HEK293T (cell line): Measurements from ENCODE around the gene SLCO1B1.
"Not testable (repeated sequence)": the region's sequence is repeated elsewhere in the genome, so short reads cannot be mapped to it uniquely, and the experiment has no call there.

ENCODE experiments used
- CTCF ChIA-PET: fragments of 350-600 bp; formaldehyde crosslinking; extraction: SDS; loops from one replicate; lab custom pipeline; 2021; ENCODE audit warnings: antibody characterized with exemption, inconsistent platforms; lab: Yijun Ruan, JAX
- POLR2A ChIA-PET: fragments of 350-600 bp; formaldehyde crosslinking; extraction: SDS; loops from one replicate; lab custom pipeline; 2020; ENCODE audit warnings: antibody characterized with exemption, inconsistent platforms; lab: Yijun Ruan, JAX
- DNase-seq: peaks from one replicate; pipeline ENCODE4 v3.0.0; 2012; ENCODE audit warnings: mixed read lengths; ENCODE audit errors: extremely low spot score
- ARNT ChIP-seq: fragments of 450-650 bp; IDR thresholded peaks from 2 replicates; pipeline ENCODE4 v1.6.1; 2017; ENCODE audit warnings: mild to moderate bottlenecking
- BHLHE40 ChIP-seq: fragments of 450-650 bp; IDR thresholded peaks from 2 replicates; pipeline ENCODE4 v1.6.1; 2016; ENCODE audit warnings: mild to moderate bottlenecking, moderate library complexity, borderline replicate concordance
- CTBP1 ChIP-seq: fragments of 450-650 bp; IDR thresholded peaks from 2 replicates; pipeline ENCODE4 v1.6.1; 2016; ENCODE audit warnings: borderline replicate concordance
- ELF4 ChIP-seq: fragments of 450-650 bp; IDR thresholded peaks from 2 replicates; pipeline ENCODE4 v1.6.1; 2017; ENCODE audit warnings: antibody characterized with exemption
- FOXA1 ChIP-seq: fragments of 450-650 bp; IDR thresholded peaks from 2 replicates; pipeline ENCODE4 v1.6.1; 2016; ENCODE audit warnings: mild to moderate bottlenecking
- FOXK2 ChIP-seq: fragments of 450-650 bp; IDR thresholded peaks from 2 replicates; pipeline ENCODE4 v1.6.1; 2016; ENCODE audit warnings: mild to moderate bottlenecking
- FOXM1 ChIP-seq: fragments of 450-650 bp; IDR thresholded peaks from 2 replicates; pipeline ENCODE4 v1.6.1; 2017; ENCODE audit warnings: mild to moderate bottlenecking, borderline replicate concordance
- HDGF ChIP-seq: fragments of 450-650 bp; IDR thresholded peaks from 2 replicates; pipeline ENCODE4 v1.6.1; 2017; ENCODE audit warnings: antibody characterized with exemption, borderline replicate concordance
- L3MBTL2 ChIP-seq: fragments of 450-650 bp; conservative IDR thresholded peaks from 2 replicates; pipeline ENCODE4 v1.6.1; 2016; ENCODE audit warnings: mild to moderate bottlenecking
- LEF1 ChIP-seq: fragments of 450-650 bp; IDR thresholded peaks from 2 replicates; pipeline ENCODE4 v1.6.1; 2017; ENCODE audit warnings: mild to moderate bottlenecking, borderline replicate concordance
- NFRKB ChIP-seq: fragments of 450-650 bp; IDR thresholded peaks from 2 replicates; pipeline ENCODE4 v1.6.1; 2016; ENCODE audit warnings: mild to moderate bottlenecking, moderate library complexity
- SP1 ChIP-seq: fragments of 450-650 bp; IDR thresholded peaks from 2 replicates; pipeline ENCODE4 v1.6.1; 2017
- SUZ12 ChIP-seq: fragments of 450-650 bp; IDR thresholded peaks from 2 replicates; pipeline ENCODE4 v1.6.1; 2016; ENCODE audit warnings: mild to moderate bottlenecking
- TARDBP ChIP-seq: fragments of 450-650 bp; IDR thresholded peaks from 2 replicates; pipeline ENCODE4 v1.6.1; 2016
- ZNF384 ChIP-seq: fragments of 450-650 bp; IDR thresholded peaks from 2 replicates; pipeline ENCODE4 v1.6.1; 2016
- TF ChIP-seq, protein P1 (sequence below): fragments of 450-650 bp; IDR thresholded peaks from 2 replicates; pipeline ENCODE4 v1.6.1; 2016

SLCO1B1 gene, protein sequence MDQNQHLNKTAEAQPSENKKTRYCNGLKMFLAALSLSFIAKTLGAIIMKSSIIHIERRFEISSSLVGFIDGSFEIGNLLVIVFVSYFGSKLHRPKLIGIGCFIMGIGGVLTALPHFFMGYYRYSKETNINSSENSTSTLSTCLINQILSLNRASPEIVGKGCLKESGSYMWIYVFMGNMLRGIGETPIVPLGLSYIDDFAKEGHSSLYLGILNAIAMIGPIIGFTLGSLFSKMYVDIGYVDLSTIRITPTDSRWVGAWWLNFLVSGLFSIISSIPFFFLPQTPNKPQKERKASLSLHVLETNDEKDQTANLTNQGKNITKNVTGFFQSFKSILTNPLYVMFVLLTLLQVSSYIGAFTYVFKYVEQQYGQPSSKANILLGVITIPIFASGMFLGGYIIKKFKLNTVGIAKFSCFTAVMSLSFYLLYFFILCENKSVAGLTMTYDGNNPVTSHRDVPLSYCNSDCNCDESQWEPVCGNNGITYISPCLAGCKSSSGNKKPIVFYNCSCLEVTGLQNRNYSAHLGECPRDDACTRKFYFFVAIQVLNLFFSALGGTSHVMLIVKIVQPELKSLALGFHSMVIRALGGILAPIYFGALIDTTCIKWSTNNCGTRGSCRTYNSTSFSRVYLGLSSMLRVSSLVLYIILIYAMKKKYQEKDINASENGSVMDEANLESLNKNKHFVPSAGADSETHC

DNA sequence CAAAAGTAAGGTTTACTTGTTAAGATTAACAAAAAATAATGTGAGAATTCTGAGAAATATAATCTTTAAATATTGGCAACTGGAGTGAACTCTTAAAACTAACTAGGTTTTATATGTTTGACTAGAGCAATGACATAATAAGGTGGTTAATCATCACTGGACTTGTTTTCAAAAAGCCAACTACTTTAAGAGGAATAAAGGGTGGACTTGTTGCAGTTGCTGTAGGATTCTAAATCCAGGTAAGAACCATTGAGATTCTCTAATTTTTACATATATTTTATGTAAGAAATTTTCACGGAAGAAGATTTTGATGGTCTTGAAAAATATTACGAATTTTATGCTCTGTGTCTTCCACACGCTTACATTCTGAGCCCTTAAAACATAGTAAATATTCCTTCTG, at the start of gene SLCO1B1:
Gene SLCO1B1 (plus strand): TSS at position 197 of the 400 bp plus-strand sequence. CDS start 10,381 bp downstream, outside the sequence.
- TF ChIP-seq TARDBP, result no peak
- no peak for TF ChIP-seq ARNT
- TF ChIP-seq SUZ12, result no peak
- TF ChIP-seq HDGF, result no peak
- TF ChIP-seq, protein P1, sequence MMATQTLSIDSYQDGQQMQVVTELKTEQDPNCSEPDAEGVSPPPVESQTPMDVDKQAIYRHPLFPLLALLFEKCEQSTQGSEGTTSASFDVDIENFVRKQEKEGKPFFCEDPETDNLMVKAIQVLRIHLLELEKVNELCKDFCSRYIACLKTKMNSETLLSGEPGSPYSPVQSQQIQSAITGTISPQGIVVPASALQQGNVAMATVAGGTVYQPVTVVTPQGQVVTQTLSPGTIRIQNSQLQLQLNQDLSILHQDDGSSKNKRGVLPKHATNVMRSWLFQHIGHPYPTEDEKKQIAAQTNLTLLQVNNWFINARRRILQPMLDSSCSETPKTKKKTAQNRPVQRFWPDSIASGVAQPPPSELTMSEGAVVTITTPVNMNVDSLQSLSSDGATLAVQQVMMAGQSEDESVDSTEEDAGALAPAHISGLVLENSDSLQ, result no peak
- no peak for TF ChIP-seq FOXK2
- TF ChIP-seq ZNF384, result no peak
- TF ChIP-seq LEF1, result no peak
- POLR2A ChIA-PET, result no interaction called here
- DNase-seq, result no peak
- CTCF ChIA-PET, result no interaction called here

DNA sequence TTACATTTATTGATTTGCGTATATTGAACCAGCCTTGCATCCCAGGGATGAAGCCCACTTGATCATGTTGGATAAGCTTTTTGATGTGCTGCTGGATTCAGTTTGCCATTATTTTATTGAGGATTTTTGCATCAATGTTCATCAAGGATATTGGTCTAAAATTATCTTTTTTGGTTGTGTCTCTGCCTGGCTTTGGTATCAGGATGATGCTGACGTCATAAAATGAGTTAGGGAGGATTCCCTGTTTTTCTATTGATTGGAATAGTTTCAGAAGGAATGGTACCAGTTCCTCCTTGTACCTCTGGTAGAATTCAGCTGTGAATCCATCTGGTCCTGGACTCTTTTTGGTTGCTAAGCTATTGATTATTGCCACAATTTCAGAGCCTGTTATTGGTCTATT, 46.2 kb upstream of the SLCO1B1 start:
- POLR2A ChIA-PET, DNase-seq, CTCF ChIA-PET: not testable (repeated sequence)

DNA sequence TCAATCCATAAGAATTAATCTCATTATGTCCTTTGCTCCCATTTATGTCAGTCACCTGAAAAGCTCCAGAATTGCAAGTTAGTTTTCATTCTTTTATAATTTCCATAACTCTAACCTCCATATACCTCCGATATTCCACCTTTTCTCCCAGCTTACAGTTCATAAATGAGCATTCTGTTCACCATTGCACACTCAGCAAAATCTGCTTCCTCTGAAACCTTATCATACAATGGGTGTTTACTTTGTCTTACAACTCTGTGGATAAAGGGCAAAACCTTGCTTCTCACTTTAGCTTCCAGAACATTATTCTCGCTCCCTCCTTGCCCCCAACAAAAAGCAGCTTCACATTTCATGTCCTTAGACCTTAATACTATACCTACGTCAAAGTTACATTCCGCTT, 19.3 kb upstream of the SLCO1B1 start:
- TF ChIP-seq TARDBP, result no peak
- no peak for TF ChIP-seq L3MBTL2
- TF ChIP-seq ELF4, result no peak
- no peak for TF ChIP-seq BHLHE40
- TF ChIP-seq, protein P1, result no peak
- no peak for TF ChIP-seq ARNT
- TF ChIP-seq SP1, result no peak
- TF ChIP-seq HDGF, result no peak
- TF ChIP-seq SUZ12, result no peak
- no peak for TF ChIP-seq FOXM1
- TF ChIP-seq FOXA1, result no peak
- TF ChIP-seq CTBP1, result no peak
- TF ChIP-seq FOXK2, result no peak
- no peak for TF ChIP-seq NFRKB
- POLR2A ChIA-PET, result no interaction called here
- CTCF ChIA-PET, result no interaction called here
- DNase-seq, result no peak

DNA sequence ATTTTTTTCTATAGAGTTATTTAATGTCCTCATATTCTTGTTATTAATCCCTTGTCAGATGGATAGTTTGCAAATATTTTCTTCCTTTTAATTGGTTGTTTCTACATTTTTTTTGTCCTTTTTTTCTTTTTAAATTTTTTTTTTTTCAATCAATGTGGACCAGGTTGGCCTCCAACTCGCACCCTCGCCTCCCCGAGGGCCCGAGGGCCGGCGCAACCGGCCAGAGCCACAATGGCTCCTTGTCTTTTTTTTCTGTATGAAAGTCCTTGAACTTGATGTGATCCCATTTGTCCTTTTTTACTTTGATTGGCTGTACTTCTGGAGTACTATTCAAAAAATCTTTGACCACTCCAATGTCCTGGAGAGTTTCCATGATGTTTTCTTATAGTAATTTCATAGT, 17.7 kb upstream of the SLCO1B1 start:
- TF ChIP-seq HDGF, result no peak
- CTCF ChIA-PET, result no interaction called here
- no peak for DNase-seq
- POLR2A ChIA-PET, result no interaction called here

DNA sequence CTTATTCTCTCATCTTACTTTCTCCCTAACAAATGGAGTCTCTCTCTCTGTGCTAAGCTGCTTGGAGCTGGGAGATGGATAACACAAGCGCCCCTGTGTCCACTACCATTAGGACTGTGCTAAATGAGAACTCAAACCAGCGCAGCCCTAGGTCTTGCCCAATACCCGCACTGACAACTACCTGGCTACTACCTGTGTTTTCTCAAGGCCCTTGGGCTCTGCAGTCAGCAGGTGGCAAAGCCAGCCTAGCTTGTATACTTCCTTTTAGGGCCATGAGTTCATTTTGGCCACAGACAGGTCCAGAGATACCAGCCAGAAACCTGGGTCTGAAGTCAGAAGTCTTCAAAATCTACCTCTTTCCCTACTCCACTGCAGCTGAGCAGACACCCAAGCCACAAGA, 13.0 kb upstream of the SLCO1B1 start:
- CTCF ChIA-PET, result no interaction called here
- POLR2A ChIA-PET, result no interaction called here
- no peak for DNase-seq
- TF ChIP-seq SP1 (no peak), HDGF (no peak), ZNF384 (no peak), TARDBP (no peak), FOXK2 (no peak), BHLHE40 (no peak), NFRKB (no peak), FOXA1 (no peak), LEF1 (no peak), FOXM1 (no peak), ARNT (no peak), ELF4 (no peak), CTBP1 (no peak)
- TF ChIP-seq, protein P1, result no peak

DNA sequence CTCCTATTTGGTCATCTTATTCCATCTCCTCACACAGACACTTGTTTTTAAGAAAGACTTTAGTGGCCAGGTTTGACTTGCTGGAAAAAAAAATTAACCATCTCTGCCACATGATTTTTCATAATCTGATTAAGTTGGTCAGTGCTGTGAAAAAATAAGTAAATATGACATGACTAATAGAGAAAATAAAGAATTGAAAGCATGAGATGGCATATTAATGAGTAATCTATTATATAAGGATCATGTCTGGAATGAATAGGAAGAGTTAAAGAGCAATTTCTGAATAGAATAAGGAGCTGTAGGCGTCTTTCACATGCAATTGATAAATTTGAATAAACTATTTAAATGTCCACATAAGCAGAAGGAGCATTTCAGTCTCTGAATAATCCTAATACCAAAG, 12.2 kb upstream of the SLCO1B1 start:
- TF ChIP-seq FOXK2 (no peak), FOXM1 (no peak), CTBP1 (no peak), BHLHE40 (no peak), L3MBTL2 (no peak), HDGF (no peak)
- TF ChIP-seq, protein P1, result no peak
- ChIA-PET CTCF (no interaction called here), POLR2A (no interaction called here)
- DNase-seq, result no peak

DNA sequence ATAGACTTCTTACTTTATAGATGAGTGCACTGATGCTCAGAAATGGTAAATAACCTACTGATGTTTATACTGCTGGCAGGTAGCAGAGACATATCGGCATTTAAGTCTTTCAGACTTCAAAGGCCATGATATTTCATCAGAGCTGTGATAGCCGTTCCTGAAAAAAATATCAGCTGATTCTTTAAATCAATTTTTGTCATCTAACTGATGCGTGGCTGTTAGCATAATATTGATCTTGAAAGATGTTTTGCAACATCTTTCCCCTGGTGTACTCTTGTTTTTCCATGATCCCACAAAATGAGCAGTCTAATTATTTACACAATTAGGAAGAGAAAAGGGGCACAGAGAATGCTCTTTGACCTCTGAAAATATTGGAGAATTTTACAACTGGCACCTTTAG, 1.6 kb upstream of the SLCO1B1 start:
- no peak for DNase-seq
- CTCF ChIA-PET, result no interaction called here
- TF ChIP-seq SP1 (no peak), SUZ12 (no peak), FOXA1 (no peak), FOXM1 (no peak), ARNT (no peak), L3MBTL2 (no peak), BHLHE40 (no peak), NFRKB (no peak), CTBP1 (no peak), LEF1 (no peak)
- POLR2A ChIA-PET, result no interaction called here
